Measurements from ENCODE around the gene STAT1.

STAT1 gene

DNA sequence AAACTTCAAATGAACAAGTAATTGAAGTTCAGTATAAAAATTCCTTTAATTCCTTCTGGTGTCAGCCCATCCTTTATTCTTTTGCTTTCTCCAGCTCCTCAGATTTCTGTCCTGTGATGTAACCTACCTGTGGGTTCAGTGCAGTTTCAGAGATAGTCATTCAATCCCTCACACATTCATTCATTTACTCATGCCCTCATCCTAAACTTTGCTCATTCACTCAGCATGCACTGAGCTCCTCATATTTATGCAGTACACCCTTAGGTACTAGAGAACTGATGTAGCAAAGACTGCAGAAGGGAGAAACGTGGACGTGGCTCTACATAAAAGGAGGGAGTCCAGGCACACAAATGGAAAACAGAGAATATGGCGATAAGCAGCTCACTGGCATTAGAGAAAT lies 45.3 kb upstream of the STAT1 start:
- Histone ChIP-seq H3K27me3 (ENCODE audit: insufficient read depth, low read length, poor library complexity, severe bottlenecking) (no peaks in the 10 kb centered on the region), H3K9ac (ENCODE audit: low read depth, low read length, poor library complexity, severe bottlenecking) (no peak overlapping the region), H2AFZ (ENCODE audit: low read length) (no peak overlapping the region), H3K36me3 (ENCODE audit: insufficient read depth, low read length) (no peaks in the 10 kb centered on the region), H3K9me3 (ENCODE audit: insufficient read depth, low read depth, low read length) (no peaks in the 10 kb centered on the region), H3K4me1 (ENCODE audit: insufficient read depth, low read length, poor library complexity, severe bottlenecking) (peaks cover 56% of the 10 kb centered on the region), H3K79me2 (ENCODE audit: insufficient read depth, low read length) (no peaks in the 10 kb centered on the region), H3F3A (ENCODE audit: low read depth) (peaks cover 13% of the 10 kb centered on the region; the same call in 1 of the 2 replicates), H3K4me3 (ENCODE audit: low read length, poor library complexity, severe bottlenecking) (no peak overlapping the region), H3K9me2 (replicated peaks; ENCODE audit: low read depth, low read length) (no peaks in the 10 kb centered on the region), H3K4me2 (ENCODE audit: low read depth, low read length, poor library complexity, severe bottlenecking) (no peak overlapping the region), H4K20me1 (ENCODE audit: insufficient read depth, low read length, poor library complexity, severe bottlenecking) (no peaks in the 10 kb centered on the region)
- TF ChIP-seq EZH2phosphoT487 (IDR thresholded peaks at IDR 0.05; ENCODE audit: borderline replicate concordance): no peak

DNA sequence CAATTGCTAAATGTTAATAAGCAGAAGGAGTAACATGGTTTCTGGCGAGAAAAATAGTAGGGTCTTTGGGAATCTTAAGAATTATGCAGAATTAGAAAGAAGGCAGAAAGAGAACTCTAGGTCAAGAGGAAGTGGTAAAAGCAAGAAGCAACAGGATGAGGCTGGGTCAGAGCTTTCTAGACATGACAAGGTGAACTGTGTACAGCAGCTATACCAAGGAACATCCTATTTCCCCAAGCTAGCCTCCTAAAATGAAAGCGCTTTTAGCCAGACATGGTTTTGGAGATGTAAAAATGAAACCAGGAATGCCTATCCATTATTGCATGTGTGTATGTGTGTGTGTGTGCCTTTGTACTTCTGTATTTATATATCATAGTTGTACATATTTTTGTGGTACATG lies 42.3 kb upstream of the STAT1 start:
- H3K9me3 ChIP-seq (ENCODE audit: insufficient read depth, low read depth, low read length): no peaks in the 10 kb centered on the region
- no peak for TF ChIP-seq EZH2phosphoT487 (IDR thresholded peaks at IDR 0.05; ENCODE audit: borderline replicate concordance)
- TF ChIP-seq, protein P1, sequence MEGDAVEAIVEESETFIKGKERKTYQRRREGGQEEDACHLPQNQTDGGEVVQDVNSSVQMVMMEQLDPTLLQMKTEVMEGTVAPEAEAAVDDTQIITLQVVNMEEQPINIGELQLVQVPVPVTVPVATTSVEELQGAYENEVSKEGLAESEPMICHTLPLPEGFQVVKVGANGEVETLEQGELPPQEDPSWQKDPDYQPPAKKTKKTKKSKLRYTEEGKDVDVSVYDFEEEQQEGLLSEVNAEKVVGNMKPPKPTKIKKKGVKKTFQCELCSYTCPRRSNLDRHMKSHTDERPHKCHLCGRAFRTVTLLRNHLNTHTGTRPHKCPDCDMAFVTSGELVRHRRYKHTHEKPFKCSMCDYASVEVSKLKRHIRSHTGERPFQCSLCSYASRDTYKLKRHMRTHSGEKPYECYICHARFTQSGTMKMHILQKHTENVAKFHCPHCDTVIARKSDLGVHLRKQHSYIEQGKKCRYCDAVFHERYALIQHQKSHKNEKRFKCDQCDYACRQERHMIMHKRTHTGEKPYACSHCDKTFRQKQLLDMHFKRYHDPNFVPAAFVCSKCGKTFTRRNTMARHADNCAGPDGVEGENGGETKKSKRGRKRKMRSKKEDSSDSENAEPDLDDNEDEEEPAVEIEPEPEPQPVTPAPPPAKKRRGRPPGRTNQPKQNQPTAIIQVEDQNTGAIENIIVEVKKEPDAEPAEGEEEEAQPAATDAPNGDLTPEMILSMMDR (conservative IDR thresholded peaks at IDR 0.05; ENCODE audit: low read length): no peak
- H3K27me3 ChIP-seq (ENCODE audit: insufficient read depth, low read length, poor library complexity, severe bottlenecking): no peaks in the 10 kb centered on the region
- H3K4me2 ChIP-seq (ENCODE audit: low read depth, low read length, poor library complexity, severe bottlenecking): peak overlapping the region; percentile 67
- H3F3A ChIP-seq (ENCODE audit: low read depth): peaks cover 5% of the 10 kb centered on the region; the same call in 1 of the 2 replicates
- H3K4me1 ChIP-seq (ENCODE audit: insufficient read depth, low read length, poor library complexity, severe bottlenecking): peaks cover 33% of the 10 kb centered on the region
- no peaks in the 10 kb centered on the region for H3K9me2 ChIP-seq (replicated peaks; ENCODE audit: low read depth, low read length)
- peak overlapping the region; percentile 43 for H3K4me3 ChIP-seq (ENCODE audit: low read length, poor library complexity, severe bottlenecking)
- no peaks in the 10 kb centered on the region for H3K36me3 ChIP-seq (ENCODE audit: insufficient read depth, low read length)
- no peak overlapping the region for H3K9ac ChIP-seq (ENCODE audit: low read depth, low read length, poor library complexity, severe bottlenecking)
- no peaks in the 10 kb centered on the region for H3K79me2 ChIP-seq (ENCODE audit: insufficient read depth, low read length)
- H2AFZ ChIP-seq (ENCODE audit: low read length): no peak overlapping the region
- H4K20me1 ChIP-seq (ENCODE audit: insufficient read depth, low read length, poor library complexity, severe bottlenecking): no peaks in the 10 kb centered on the region

GRCh38 chr2:191053256-191053655 lies 39.3 kb upstream of the STAT1 start:
- Histone ChIP-seq H2AFZ (ENCODE audit: low read length) (no peak overlapping the region), H3K36me3 (ENCODE audit: insufficient read depth, low read length) (no peaks in the 10 kb centered on the region), H3K9ac (ENCODE audit: low read depth, low read length, poor library complexity, severe bottlenecking) (no peak overlapping the region), H3K4me2 (ENCODE audit: low read depth, low read length, poor library complexity, severe bottlenecking) (no peak overlapping the region), H3F3A (ENCODE audit: low read depth) (no peaks in the 10 kb centered on the region; the same call in 1 of the 2 replicates), H3K27me3 (ENCODE audit: insufficient read depth, low read length, poor library complexity, severe bottlenecking) (no peaks in the 10 kb centered on the region), H4K20me1 (ENCODE audit: insufficient read depth, low read length, poor library complexity, severe bottlenecking) (no peaks in the 10 kb centered on the region), H3K9me2 (replicated peaks; ENCODE audit: low read depth, low read length) (no peaks in the 10 kb centered on the region), H3K9me3 (ENCODE audit: insufficient read depth, low read depth, low read length) (no peaks in the 10 kb centered on the region), H3K4me3 (ENCODE audit: low read length, poor library complexity, severe bottlenecking) (no peak overlapping the region), H3K4me1 (ENCODE audit: insufficient read depth, low read length, poor library complexity, severe bottlenecking) (peaks cover 15% of the 10 kb centered on the region), H3K79me2 (ENCODE audit: insufficient read depth, low read length) (no peaks in the 10 kb centered on the region)
- TF ChIP-seq EZH2phosphoT487 (IDR thresholded peaks at IDR 0.05; ENCODE audit: borderline replicate concordance): no peak
- TF ChIP-seq, protein P1 (conservative IDR thresholded peaks at IDR 0.05; ENCODE audit: low read length): no peak

All from Loucy (cell line).